Stimulated activated CD8-positive, alpha-beta memory T cell treated with anti-CD3 and anti-CD28 coated beads, Interleukin-2, amount 100 ng/mL, for 1 hour (primary cell): Measurements from ENCODE around the gene TMOD3.
A peak's percentile ranks its signal among the peaks of the same experiment; 100 is the strongest.
"Not testable (repeated sequence)": the region's sequence is repeated elsewhere in the genome, so short reads cannot be mapped to it uniquely, and the experiment has no call there.

Experiments
- DNase-seq, 2 donors: peaks; one replicate each; pipeline ENCODE4 v3.0.0-alpha.2; 2020; ENCODE audit warnings: low read depth in 2 of 2

The TMOD3 gene

GRCh38 chr15:51829376-51830275, at the start of gene TMOD3:
Gene TMOD3, plus strand, starts transcription at chr15:51829653. Its CDS starts 33,232 bp downstream, at chr15:51862885.
- peak; percentile 78 to 79 for DNase-seq

- DNase-seq = no peak
These were observed 48.8 kb upstream of the TMOD3 start for GRCh38 chr15:51780636-51781035.

GRCh38 chr15:51781506-51781905, 47.9 kb upstream of the TMOD3 start:
- DNase-seq = no peak

GRCh38 chr15:51782357-51782896, 47.0 kb upstream of the TMOD3 start:
- no peak for DNase-seq

- no peak for DNase-seq
These were observed 45.5 kb upstream of the TMOD3 start for GRCh38 chr15:51783967-51784366.

GRCh38 chr15:51787130-51787529, 42.3 kb upstream of the TMOD3 start:
- DNase-seq = not testable (repeated sequence)

- not testable (repeated sequence) for DNase-seq
These were observed 37.0 kb upstream of the TMOD3 start for GRCh38 chr15:51792474-51792873.

GRCh38 chr15:51793521-51794305, 35.7 kb upstream of the TMOD3 start:
- DNase-seq = no peak

GRCh38 chr15:51796847-51797401, 32.5 kb upstream of the TMOD3 start:
- DNase-seq = no peak

GRCh38 chr15:51798281-51798680, 31.2 kb upstream of the TMOD3 start:
- DNase-seq = no peak

GRCh38 chr15:51799282-51800252, 29.9 kb upstream of the TMOD3 start:
- no peak for DNase-seq

- DNase-seq = no peak
These were observed 28.0 kb upstream of the TMOD3 start for GRCh38 chr15:51801391-51801835.

- DNase-seq = no peak
These were observed 26.9 kb upstream of the TMOD3 start for GRCh38 chr15:51802593-51802992.

GRCh38 chr15:51803965-51804364, 25.5 kb upstream of the TMOD3 start:
- DNase-seq = no peak

- DNase-seq = no peak
These were observed 23.3 kb upstream of the TMOD3 start for GRCh38 chr15:51806123-51806522.

- DNase-seq = no peak
These were observed 20.0 kb upstream of the TMOD3 start for GRCh38 chr15:51809457-51809856.

- DNase-seq = no peak
These were observed 16.9 kb upstream of the TMOD3 start for GRCh38 chr15:51812598-51812997.

- DNase-seq = no peak
These were observed 14.8 kb upstream of the TMOD3 start for GRCh38 chr15:51814606-51815005.

- no peak for DNase-seq
These were observed 12.8 kb upstream of the TMOD3 start for GRCh38 chr15:51816611-51817010.

GRCh38 chr15:51818150-51818549, 11.3 kb upstream of the TMOD3 start:
- DNase-seq = no peak

GRCh38 chr15:51825698-51826097, 3.8 kb upstream of the TMOD3 start:
- DNase-seq = no peak
